GM12892 (cell line): ENCODE data around the gene KCNJ18.
"Not testable (repeated sequence)": the region's sequence is repeated elsewhere in the genome, so short reads cannot be mapped to it uniquely, and the experiment has no call there.

ENCODE experiments used
- POLR2AphosphoS5 ChIP-seq: IDR thresholded peaks from 2 replicates; pipeline ENCODE4 v1.6.1; 2011; ENCODE audit warnings: low read depth, low read length, control low read depth
- TAF1 ChIP-seq: IDR thresholded peaks from 2 replicates; pipeline ENCODE4 v1.6.1; 2011; ENCODE audit warnings: low read depth, mild to moderate bottlenecking, control low read depth, low read length, borderline replicate concordance

- not testable (repeated sequence) for TF ChIP-seq TAF1, POLR2AphosphoS5
Observed at GRCh38 chr17:21693937-21694336, 1.6 kb downstream of the KCNJ18 start.
